ENCODE measurements around the gene DNAAF9. TPM values are rescaled to one million over a fixed set of nuclear protein-coding genes. Genes with fewer than 3 reads are reported as not detected.

The DNAAF9 gene
- total and polyA plus RNA-seq, 2 of the 4 experiments (the other 2 are of a cell fraction): 7.9 to 8.2 TPM

- H2AK9ac ChIP-seq (replicated peaks; ENCODE audit: low read depth, low read length, poor library complexity): no peak overlapping the region
- H2BK20ac ChIP-seq (ENCODE audit: low read depth, low read length): no peak overlapping the region
- no peaks in the 10 kb centered on the region for H3K27me3 ChIP-seq (ENCODE audit: control insufficient read depth, insufficient read depth, low read length)
- TF ChIP-seq BHLHE40 (IDR thresholded peaks at IDR 0.05; ENCODE audit: low read depth, low read length) (no peak), CTCF (conservative IDR thresholded peaks at IDR 0.05; ENCODE audit: low read depth, low read length) (no peak), CEBPB (IDR thresholded peaks at IDR 0.05; ENCODE audit: low read depth, low read length) (no peak), CHD1 (IDR thresholded peaks at IDR 0.05; ENCODE audit: low read depth, low read length) (no peak), FOS (IDR thresholded peaks at IDR 0.05; ENCODE audit: low read depth, low read length) (no peak), RAD21 (IDR thresholded peaks at IDR 0.05; ENCODE audit: low read length) (no peak), ELK1 (IDR thresholded peaks at IDR 0.05; ENCODE audit: borderline replicate concordance, low read depth, low read length) (no peak), SMC3 (IDR thresholded peaks at IDR 0.05; ENCODE audit: low read depth, low read length) (no peak), USF2 (IDR thresholded peaks at IDR 0.05; ENCODE audit: low read depth, low read length) (no peak), MXI1 (IDR thresholded peaks at IDR 0.05; ENCODE audit: borderline replicate concordance, low read depth, low read length) (no peak), POLR2A (IDR thresholded peaks at IDR 0.05; ENCODE audit: low read depth, low read length) (no peak), RCOR1 (IDR thresholded peaks at IDR 0.05; ENCODE audit: insufficient replicate concordance, low read length) (no peak)
- H3K4me1 ChIP-seq (ENCODE audit: control insufficient read depth, insufficient read depth, low read length): peaks cover 5% of the 10 kb centered on the region
- H4K20me1 ChIP-seq (ENCODE audit: insufficient read depth, low read length): peaks cover 48% of the 10 kb centered on the region; the same call in 1 of the 2 replicates
- H4K91ac ChIP-seq (ENCODE audit: insufficient read depth, low read depth, low read length): no peak overlapping the region
- H3K18ac ChIP-seq (ENCODE audit: low read depth, low read length): no peak overlapping the region
- H3K79me1 ChIP-seq (ENCODE audit: low read depth in 1 of 2, low read length in 2 of 2): peaks cover 17 to 59% of the 10 kb centered on the region in 2 experiments
- H2AFZ ChIP-seq (replicated peaks; ENCODE audit: low read length, poor library complexity): no peak overlapping the region
- H3K4ac ChIP-seq (ENCODE audit: low read depth, low read length): no peak overlapping the region
- no peak overlapping the region for H2BK5ac ChIP-seq (ENCODE audit: low read depth, low read length, poor library complexity, severe bottlenecking)
- ChIA-PET CTCF (no interaction called here), POLR2A (ENCODE audit: unreplicated experiment) (no interaction called here)
- no peak overlapping the region for H2BK15ac ChIP-seq (ENCODE audit: low read depth, low read length)
- WGBS, 2 experiments (ENCODE audit: extremely low coverage in 2 of 2, insufficient read length in 1 of 2): no CpG with 5 or more reads among the region's 3 CpGs
- 0 out of 2 replicates have a peak overlapping the region, but pooled peaks have one; percentile 27 for H3K14ac ChIP-seq (replicated peaks; ENCODE audit: low read depth, low read length)
- peaks cover 5% of the 10 kb centered on the region; the same call in 1 of the 2 replicates for H3K9me1 ChIP-seq (ENCODE audit: insufficient read depth, low read length)
- peak overlapping the region; percentile 90 for H3K4me3 ChIP-seq (ENCODE audit: insufficient read depth, low read depth, low read length)
- intact Hi-C loops (cut with micrococcal nuclease) (loop anchor here (2.0 kb wide), 1 partner anchor 157 kb away; no protein-coding TSS in a partner anchor), dilution Hi-C loops (cut with HindIII; ENCODE audit: low sequenced_read_pairs, unreplicated experiment) (no loop called here), in situ Hi-C loops (cut with MboI; ENCODE audit: low sequenced_read_pairs) (no loop called here)
- BruUV-seq (replicated peaks): TSS peak; percentile 33
- DNase-seq (no peak), ATAC-seq (ENCODE audit: low read depth) (no peak)
- no peak overlapping the region for H4K8ac ChIP-seq (ENCODE audit: low read depth in 2 of 2, low read length in 2 of 2)
- no peak overlapping the region for H2AK5ac ChIP-seq (ENCODE audit: low read depth, low read length)
- peak overlapping the region; percentile 95 for H3K4me2 ChIP-seq (ENCODE audit: low read depth, low read length)
- H2BK120ac ChIP-seq (ENCODE audit: low read depth, low read length): no peak overlapping the region
- H3K9me3 ChIP-seq (ENCODE audit: control insufficient read depth, insufficient read depth, low read length): no peaks in the 10 kb centered on the region
- peak overlapping the region; percentile 82 for H3K9ac ChIP-seq (ENCODE audit: low read depth, low read length)
- H4K5ac ChIP-seq (ENCODE audit: low read depth, low read length): no peak overlapping the region
- H3K27ac ChIP-seq (ENCODE audit: insufficient read depth, low read length): no peak overlapping the region
- H3K36me3 ChIP-seq (ENCODE audit: control insufficient read depth, insufficient read depth, low read length): no peaks in the 10 kb centered on the region
- H3K23ac ChIP-seq (ENCODE audit: low read depth, low read length): peak overlapping the region; percentile 92; the same call in 1 of the 2 replicates
- H3K56ac ChIP-seq (ENCODE audit: extremely low read depth, insufficient read depth, low read length): no peak overlapping the region
Measured at GRCh38 chr20:3405696-3406358, 1.6 kb downstream of the DNAAF9 start.

All from IMR-90 (cell line).